Kidney (tissue), 14 donors: ENCODE data around the gene CDK6. TPM values are rescaled to one million over a fixed set of nuclear protein-coding genes. Genes with fewer than 3 reads are reported as not detected.

Experiments used
- DNase-seq, 5 donors: peaks; one replicate each; pipeline ENCODE4 v3.0.0-alpha.2; 2013 to 2020
- FAIRE-seq: peaks from 2 replicates; lab custom pipeline; 2012; peaks lifted over from hg19 to GRCh38; lab: Jason Lieb, UNC
- H3K27ac ChIP-seq, 2 donors: one replicate each; pipeline ENCODE4 v1.7.0; 2013; ENCODE audit warnings: low read depth in 2 of 2, low read length in 2 of 2, inconsistent platforms in 1 of 2
- H3K27me3 ChIP-seq: one replicate; pipeline ENCODE4 v1.7.1; 2013; ENCODE audit warnings: low read length, inconsistent platforms; ENCODE audit not compliant: control insufficient read depth, insufficient read depth
- H3K36me3 ChIP-seq, 3 donors: one replicate each; pipeline versions ENCODE4 v1.7.0 to v1.7.1; 2013; ENCODE audit warnings: low read length in 3 of 3, control low read depth in 1 of 3, inconsistent platforms in 1 of 3; ENCODE audit not compliant: insufficient read depth in 3 of 3, control insufficient read depth in 2 of 3
- H3K4me1 ChIP-seq, 3 donors: one replicate each; pipeline versions ENCODE4 v1.7.0 to v1.7.1; 2013; ENCODE audit warnings: low read length in 3 of 3, inconsistent platforms in 1 of 3, low read depth in 1 of 3; ENCODE audit not compliant: control insufficient read depth in 2 of 3, insufficient read depth in 2 of 3
- H3K4me3 ChIP-seq, 3 donors: one replicate each; pipeline versions ENCODE4 v1.7.0 to v1.8.1; 2013; ENCODE audit warnings: low read length in 3 of 3, control low read depth in 1 of 3, inconsistent platforms in 1 of 3
- H3K9ac ChIP-seq, 3 donors: one replicate each; pipeline versions ENCODE4 v1.7.0 to v1.7.1; 2013; ENCODE audit warnings: low read length in 3 of 3, control low read depth in 1 of 3, inconsistent platforms in 1 of 3
- H3K9me3 ChIP-seq, 3 donors: one replicate each; pipeline versions ENCODE4 v1.7.0 to v1.7.1; 2013; ENCODE audit warnings: low read length in 3 of 3, control low read depth in 1 of 3, inconsistent platforms in 1 of 3; ENCODE audit not compliant: control insufficient read depth in 2 of 3, insufficient read depth in 1 of 3
- intact Hi-C: fragments of 100-400 bp; cut with DNase I; formaldehyde crosslinking; loops from one replicate; pipeline ENCODE4 v1.11.1; 2022
- polyA plus RNA-seq: library from polyadenylated mRNA; stranded (reverse); fragments of 350-450 nt; fragmentation: Illumina TruSeq; extraction: RNeasy Lipid Tissue Mini Kit (QIAGEN cat#74804); gene quantifications from one replicate; pipeline ENCODE4 v1.2.3, GENCODE V29; 2014; ENCODE audit warnings: low read depth, low replicate concordance; ENCODE audit not compliant: insufficient read depth
- total RNA-seq: library from RNA; stranded (reverse); fragmentation: NEBNext Ultra II Directional; extraction: Animal tissue kit (Norgen Biotek cat#: 25700); gene quantifications from one replicate; pipeline ENCODE4 v1.2.1, GENCODE V29; 2021
- TF ChIP-seq, protein P1 (sequence below): IDR thresholded peaks from 3 replicates; pipeline ENCODE4 v1.5.1; 2012; ENCODE audit warnings: mild to moderate bottlenecking, moderate library complexity, borderline replicate concordance; ENCODE audit not compliant: insufficient read depth; ENCODE audit errors: extremely low read depth
- donor health status: control.
- donor health status: control.
- donor health status: control.
- donor health status: control.
- donor health status: control.
- donor health status: DM: yes; HTN: yes; CAD: no.
- donor health status: Normal renal cell carcinoma (clear cell type).

The CDK6 gene
- total and polyA plus RNA-seq, 2 donors from 2014 or later = 3.6 to 20.8 TPM

DNA sequence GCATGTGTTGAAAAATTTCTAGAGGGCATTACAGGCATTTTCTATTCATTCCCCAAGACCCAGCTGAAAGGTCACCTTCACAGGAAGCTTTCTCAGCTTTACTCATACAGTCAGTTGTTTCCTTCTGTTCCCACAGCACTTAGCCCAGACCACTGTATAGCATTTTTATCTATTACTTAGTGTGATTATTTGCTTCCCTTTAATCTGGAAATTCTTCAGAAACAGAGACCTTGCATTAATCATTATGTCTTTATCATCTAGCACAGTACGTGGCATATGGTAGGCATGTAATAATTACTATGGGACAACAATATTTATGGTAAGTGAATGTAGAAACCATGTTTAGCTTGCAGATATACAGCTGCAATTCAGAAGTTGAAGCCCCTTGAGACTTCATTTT lies 38.2 kb upstream of the CDK6 start:
- FAIRE-seq (no peak), DNase-seq (peak in 2 of 5 donors; percentile 9 to 46)
- no peak overlapping the region for H3K4me3 ChIP-seq

GRCh38 chr7:92873776-92874175 lies 37.4 kb upstream of the CDK6 start:
- TF ChIP-seq, protein P1, sequence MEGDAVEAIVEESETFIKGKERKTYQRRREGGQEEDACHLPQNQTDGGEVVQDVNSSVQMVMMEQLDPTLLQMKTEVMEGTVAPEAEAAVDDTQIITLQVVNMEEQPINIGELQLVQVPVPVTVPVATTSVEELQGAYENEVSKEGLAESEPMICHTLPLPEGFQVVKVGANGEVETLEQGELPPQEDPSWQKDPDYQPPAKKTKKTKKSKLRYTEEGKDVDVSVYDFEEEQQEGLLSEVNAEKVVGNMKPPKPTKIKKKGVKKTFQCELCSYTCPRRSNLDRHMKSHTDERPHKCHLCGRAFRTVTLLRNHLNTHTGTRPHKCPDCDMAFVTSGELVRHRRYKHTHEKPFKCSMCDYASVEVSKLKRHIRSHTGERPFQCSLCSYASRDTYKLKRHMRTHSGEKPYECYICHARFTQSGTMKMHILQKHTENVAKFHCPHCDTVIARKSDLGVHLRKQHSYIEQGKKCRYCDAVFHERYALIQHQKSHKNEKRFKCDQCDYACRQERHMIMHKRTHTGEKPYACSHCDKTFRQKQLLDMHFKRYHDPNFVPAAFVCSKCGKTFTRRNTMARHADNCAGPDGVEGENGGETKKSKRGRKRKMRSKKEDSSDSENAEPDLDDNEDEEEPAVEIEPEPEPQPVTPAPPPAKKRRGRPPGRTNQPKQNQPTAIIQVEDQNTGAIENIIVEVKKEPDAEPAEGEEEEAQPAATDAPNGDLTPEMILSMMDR = no peak
- H3K36me3 ChIP-seq = no peaks in the 10 kb centered on the region
- no peak overlapping the region for H3K9ac ChIP-seq
- H3K27ac ChIP-seq = no peak overlapping the region
- no peaks in the 10 kb centered on the region for H3K27me3 ChIP-seq
- FAIRE-seq (no peak), DNase-seq (peak in 2 of 5 donors; percentile 39 to 62)
- peaks cover 0 to 7% (median 0%) of the 10 kb centered on the region in 3 donors for H3K9me3 ChIP-seq
- H3K4me1 ChIP-seq = no peaks in the 10 kb centered on the region
- H3K4me3 ChIP-seq = no peak overlapping the region
- intact Hi-C loops = no loop called here

More for the DNA sequence above, 38.2 kb upstream of the CDK6 start:
- TF ChIP-seq, protein P1 = no peak
- intact Hi-C loops = no loop called here
- H3K36me3 ChIP-seq = no peaks in the 10 kb centered on the region
- no peaks in the 10 kb centered on the region for H3K9me3 ChIP-seq
- no peaks in the 10 kb centered on the region for H3K27me3 ChIP-seq
- no peaks in the 10 kb centered on the region for H3K4me1 ChIP-seq
- H3K9ac ChIP-seq = no peak overlapping the region
- H3K27ac ChIP-seq = no peak overlapping the region

DNA sequence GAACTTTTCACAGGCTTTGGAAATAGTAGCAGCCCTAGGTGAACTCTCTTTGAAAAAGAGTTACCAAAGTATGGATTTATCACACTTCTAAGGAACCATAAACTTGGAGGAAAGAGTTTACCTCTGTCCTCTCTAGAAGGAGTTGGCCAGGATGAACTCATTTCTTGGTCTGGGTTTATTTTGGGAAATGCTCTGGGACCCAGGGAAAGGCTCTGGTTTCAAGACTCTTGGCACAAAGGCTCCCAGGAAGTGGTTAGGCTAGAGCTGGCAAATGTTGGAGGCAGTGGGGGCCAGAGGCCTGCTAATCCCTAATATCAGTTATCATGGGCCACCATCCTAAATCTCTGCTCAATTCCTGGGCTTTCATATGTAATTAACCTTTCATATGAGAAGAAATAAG lies 36.3 kb upstream of the CDK6 start:
- TF ChIP-seq, protein P1 = no peak
- intact Hi-C loops = no loop called here
- Histone ChIP-seq H3K36me3 (no peaks in the 10 kb centered on the region), H3K27me3 (no peaks in the 10 kb centered on the region), H3K9me3 (peaks cover 0 to 7% (median 0%) of the 10 kb centered on the region in 3 donors), H3K9ac (no peak overlapping the region), H3K4me1 (no peaks in the 10 kb centered on the region), H3K27ac (no peak overlapping the region), H3K4me3 (no peak overlapping the region)
- no peak for DNase-seq
- FAIRE-seq = no peak

DNA sequence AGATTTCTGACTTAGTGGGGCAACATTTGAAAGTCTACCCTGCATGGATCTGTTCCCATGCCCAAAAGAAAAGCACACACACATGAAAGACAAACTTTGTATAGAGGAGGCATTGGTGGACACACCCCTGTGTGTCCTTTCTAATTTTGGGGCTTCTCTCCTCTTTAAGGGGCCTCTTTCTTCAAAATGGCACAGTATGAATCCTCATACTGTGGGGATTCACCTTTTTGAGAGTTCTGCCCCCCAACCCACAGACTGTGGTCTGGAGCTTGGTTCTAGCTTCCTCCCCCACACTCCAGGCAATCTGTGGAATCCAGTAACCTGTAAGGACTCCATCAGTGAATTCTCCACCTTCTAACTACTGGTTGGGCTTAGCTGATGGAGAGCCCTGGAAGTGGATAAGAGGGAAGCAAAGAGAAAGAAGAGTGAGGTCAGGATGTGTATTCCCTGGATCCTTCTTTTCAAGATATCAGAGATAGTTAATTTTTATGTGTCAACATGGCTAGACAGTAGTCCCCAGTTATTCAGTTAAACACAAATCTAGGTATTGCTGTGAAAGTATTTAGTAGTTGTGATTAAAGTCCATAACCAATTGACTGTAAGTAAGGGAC lies 32.4 kb upstream of the CDK6 start:
- no peaks in the 10 kb centered on the region for H3K27me3 ChIP-seq
- H3K4me3 ChIP-seq = no peak overlapping the region
- peaks cover 0 to 7% (median 0%) of the 10 kb centered on the region in 3 donors for H3K9me3 ChIP-seq
- TF ChIP-seq, protein P1 = no peak
- H3K4me1 ChIP-seq = no peaks in the 10 kb centered on the region
- DNase-seq (no peak), FAIRE-seq (no peak)
- no peak overlapping the region for H3K9ac ChIP-seq
- intact Hi-C loops = no loop called here
- H3K27ac ChIP-seq = no peak overlapping the region
- no peaks in the 10 kb centered on the region for H3K36me3 ChIP-seq
